ENCODE measurements around the gene PCARE.

PCARE gene

DNA sequence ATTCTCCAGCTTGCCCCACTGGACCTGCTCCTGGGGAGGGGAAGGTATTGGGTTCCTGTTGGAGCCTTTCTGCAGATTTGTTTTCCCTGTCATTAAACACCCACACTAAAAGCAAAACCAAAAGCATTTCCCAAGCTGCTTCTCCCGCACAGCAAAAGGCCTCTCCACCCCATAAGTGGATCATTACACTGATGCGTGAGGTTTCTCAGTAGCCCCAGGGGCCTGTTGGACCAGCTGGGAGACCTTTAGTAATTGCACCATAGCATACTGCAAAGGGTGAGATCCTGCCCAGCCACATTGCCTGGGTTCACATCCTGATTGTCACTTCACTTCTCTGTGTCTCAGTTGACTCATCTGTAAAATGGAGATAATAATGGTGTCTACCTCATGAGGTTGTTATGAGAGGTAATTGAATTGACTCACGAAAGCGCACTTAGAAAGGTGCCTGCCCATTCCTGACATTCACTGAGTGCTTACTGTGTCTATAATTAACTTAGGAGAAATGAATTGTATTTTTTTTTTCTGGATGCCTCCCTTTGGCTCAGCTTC is 49.4 kb downstream of the PCARE start:
- DNase-seq (ENCODE audit: insufficient read length) (no peak), FAIRE-seq (no peak)
- no peak for TF ChIP-seq POLR2A (IDR thresholded peaks at IDR 0.05; ENCODE audit: low read depth, low read length)
- TF ChIP-seq TAF1 (IDR thresholded peaks at IDR 0.05; ENCODE audit: borderline replicate concordance, low read depth, low read length), result no peak
- no peak for TF ChIP-seq POLR2AphosphoS5 (IDR thresholded peaks at IDR 0.05; ENCODE audit: low read depth, low read length)

- no peak for DNase-seq (ENCODE audit: insufficient read length)
- no peak for FAIRE-seq
- TF ChIP-seq POLR2AphosphoS5 (IDR thresholded peaks at IDR 0.05; ENCODE audit: low read depth, low read length) (no peak), POLR2A (IDR thresholded peaks at IDR 0.05; ENCODE audit: low read depth, low read length) (no peak), TAF1 (IDR thresholded peaks at IDR 0.05; ENCODE audit: borderline replicate concordance, low read depth, low read length) (no peak)
Measured at GRCh38 chr2:29023188-29023587, 51.1 kb downstream of the PCARE start.

- no peak for DNase-seq (ENCODE audit: insufficient read length)
- FAIRE-seq, result no peak
- TF ChIP-seq POLR2AphosphoS5 (IDR thresholded peaks at IDR 0.05; ENCODE audit: low read depth, low read length) (no peak), TAF1 (IDR thresholded peaks at IDR 0.05; ENCODE audit: borderline replicate concordance, low read depth, low read length) (no peak), POLR2A (IDR thresholded peaks at IDR 0.05; ENCODE audit: low read depth, low read length) (no peak)
Measured at GRCh38 chr2:29022679-29023078, 51.6 kb downstream of the PCARE start.

- FAIRE-seq, result no peak
- no peak for DNase-seq (ENCODE audit: insufficient read length)
- TF ChIP-seq TAF1 (IDR thresholded peaks at IDR 0.05; ENCODE audit: borderline replicate concordance, low read depth, low read length), result no peak
- TF ChIP-seq POLR2A (IDR thresholded peaks at IDR 0.05; ENCODE audit: low read depth, low read length), result no peak
- no peak for TF ChIP-seq POLR2AphosphoS5 (IDR thresholded peaks at IDR 0.05; ENCODE audit: low read depth, low read length)
Measured at GRCh38 chr2:29021886-29022285, 52.4 kb downstream of the PCARE start.

- FAIRE-seq (no peak), DNase-seq (ENCODE audit: insufficient read length) (no peak)
- TF ChIP-seq POLR2AphosphoS5 (IDR thresholded peaks at IDR 0.05; ENCODE audit: low read depth, low read length) (no peak), POLR2A (IDR thresholded peaks at IDR 0.05; ENCODE audit: low read depth, low read length) (no peak), TAF1 (IDR thresholded peaks at IDR 0.05; ENCODE audit: borderline replicate concordance, low read depth, low read length) (no peak)
Measured at GRCh38 chr2:29017716-29018435, 56.4 kb downstream of the PCARE start.

DNA sequence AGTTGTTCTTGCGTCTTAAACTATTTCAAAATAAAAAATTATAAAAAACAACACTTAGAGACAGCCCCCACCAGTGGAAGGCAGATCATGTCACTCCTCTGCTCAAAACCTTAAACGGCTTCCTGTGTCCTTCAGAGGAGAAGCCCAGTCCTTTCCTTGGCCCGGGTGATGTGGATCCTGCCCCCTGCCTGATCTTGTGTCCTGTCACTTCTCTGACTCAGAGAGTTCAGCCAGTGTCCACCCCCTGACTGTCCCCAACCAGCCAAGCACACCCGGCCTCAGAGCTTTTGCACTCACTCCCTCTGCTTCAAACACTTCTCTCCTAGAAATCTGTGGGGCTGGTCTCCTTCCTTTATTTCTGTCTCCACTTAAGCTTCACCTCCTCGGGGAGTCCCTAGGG is 57.8 kb downstream of the PCARE start:
- DNase-seq (ENCODE audit: insufficient read length), result no peak
- no peak for FAIRE-seq
- no peak for TF ChIP-seq TAF1 (IDR thresholded peaks at IDR 0.05; ENCODE audit: borderline replicate concordance, low read depth, low read length)
- no peak for TF ChIP-seq POLR2A (IDR thresholded peaks at IDR 0.05; ENCODE audit: low read depth, low read length)
- no peak for TF ChIP-seq POLR2AphosphoS5 (IDR thresholded peaks at IDR 0.05; ENCODE audit: low read depth, low read length)

DNA sequence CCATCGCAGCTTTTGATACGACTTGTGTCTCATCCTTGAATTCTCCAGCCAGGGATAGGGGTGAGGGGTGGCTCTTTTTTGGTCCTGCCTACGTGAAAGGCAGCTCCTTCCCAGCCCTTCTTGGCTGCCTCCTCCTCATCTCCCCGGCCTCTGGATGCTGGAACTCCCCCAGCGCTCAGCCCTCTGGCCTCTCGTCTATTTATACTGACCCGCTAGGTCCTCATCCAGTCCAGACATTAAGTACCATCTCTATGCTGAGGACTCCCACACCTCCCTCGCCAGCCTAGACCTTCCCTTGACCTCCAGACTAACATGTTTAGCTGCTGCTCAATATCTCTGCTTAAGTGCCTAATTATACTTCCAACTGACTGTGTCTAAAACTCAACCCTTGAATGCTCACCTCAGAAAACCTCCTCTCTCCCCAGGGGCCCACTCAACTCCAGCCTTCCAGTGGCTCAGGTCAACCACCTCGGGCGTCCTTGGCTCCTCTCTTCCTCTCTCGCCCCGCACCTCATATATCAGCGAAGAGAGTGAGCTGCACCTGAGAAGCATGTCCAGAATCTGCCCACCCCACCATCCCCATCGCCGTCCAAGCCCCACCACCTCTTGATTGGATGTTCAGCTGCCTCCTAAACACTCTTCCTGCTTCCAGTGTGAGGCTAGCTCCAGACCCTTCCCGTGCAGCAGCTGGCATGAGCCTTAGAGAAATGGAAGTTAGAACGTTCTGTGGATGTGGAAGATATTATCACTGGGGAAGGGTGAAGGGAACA is 58.4 kb downstream of the PCARE start:
- TF ChIP-seq POLR2A (IDR thresholded peaks at IDR 0.05; ENCODE audit: low read depth, low read length), result no peak
- TF ChIP-seq POLR2AphosphoS5 (IDR thresholded peaks at IDR 0.05; ENCODE audit: low read depth, low read length), result no peak
- TF ChIP-seq TAF1 (IDR thresholded peaks at IDR 0.05; ENCODE audit: borderline replicate concordance, low read depth, low read length), result no peak
- no peak for DNase-seq (ENCODE audit: insufficient read length)
- peak; percentile 33 for FAIRE-seq

GRCh38 chr2:29014811-29015421 is 59.4 kb downstream of the PCARE start:
- TF ChIP-seq POLR2AphosphoS5 (IDR thresholded peaks at IDR 0.05; ENCODE audit: low read depth, low read length) (no peak), TAF1 (IDR thresholded peaks at IDR 0.05; ENCODE audit: borderline replicate concordance, low read depth, low read length) (no peak), POLR2A (IDR thresholded peaks at IDR 0.05; ENCODE audit: low read depth, low read length) (no peak)
- DNase-seq (ENCODE audit: insufficient read length), result no peak
- peak; percentile 89 for FAIRE-seq

DNA sequence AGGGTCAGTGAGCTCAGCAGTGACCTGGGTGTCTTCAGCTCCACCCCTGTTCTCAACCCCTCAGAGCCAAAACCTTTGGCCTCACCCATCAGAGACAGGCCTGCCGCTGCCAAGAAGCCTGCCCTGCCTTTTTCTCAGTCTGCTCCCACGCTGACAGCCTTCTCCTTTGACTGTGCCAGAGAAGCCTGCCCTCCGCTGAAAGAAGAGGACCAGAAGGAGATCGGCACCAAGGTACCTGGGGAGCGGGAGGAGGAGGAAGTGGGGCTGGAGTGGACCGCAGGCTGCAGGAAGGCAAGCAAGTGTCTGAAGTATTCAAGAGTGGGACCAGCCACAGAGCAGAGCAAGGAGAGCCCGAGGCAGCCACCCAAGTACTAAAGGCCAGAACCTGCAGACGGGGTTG is 60.0 kb downstream of the PCARE start:
- TF ChIP-seq POLR2AphosphoS5 (IDR thresholded peaks at IDR 0.05; ENCODE audit: low read depth, low read length) (no peak), TAF1 (IDR thresholded peaks at IDR 0.05; ENCODE audit: borderline replicate concordance, low read depth, low read length) (no peak), POLR2A (IDR thresholded peaks at IDR 0.05; ENCODE audit: low read depth, low read length) (no peak)
- peak; percentile 24 for FAIRE-seq
- DNase-seq (ENCODE audit: insufficient read length), result no peak

GRCh38 chr2:29013057-29013780 is 61.1 kb downstream of the PCARE start:
- FAIRE-seq, result no peak
- TF ChIP-seq POLR2A (IDR thresholded peaks at IDR 0.05; ENCODE audit: low read depth, low read length), result no peak
- no peak for TF ChIP-seq POLR2AphosphoS5 (IDR thresholded peaks at IDR 0.05; ENCODE audit: low read depth, low read length)
- TF ChIP-seq TAF1 (IDR thresholded peaks at IDR 0.05; ENCODE audit: borderline replicate concordance, low read depth, low read length), result no peak
- no peak for DNase-seq (ENCODE audit: insufficient read length)

- TF ChIP-seq POLR2A (IDR thresholded peaks at IDR 0.05; ENCODE audit: low read depth, low read length) (no peak), TAF1 (IDR thresholded peaks at IDR 0.05; ENCODE audit: borderline replicate concordance, low read depth, low read length) (no peak), POLR2AphosphoS5 (IDR thresholded peaks at IDR 0.05; ENCODE audit: low read depth, low read length) (no peak)
- DNase-seq (ENCODE audit: insufficient read length), result no peak
- peak; percentile 54 for FAIRE-seq
Measured at GRCh38 chr2:29012211-29012681, 62.1 kb downstream of the PCARE start.
